HG03520 (cell line): ENCODE data around the gene MIER1.
"Not testable (repeated sequence)": the region's sequence is repeated elsewhere in the genome, so short reads cannot be mapped to it uniquely, and the experiment has no call there.

Experiments used
- ATAC-seq: cut with Tn5 transposase; IDR thresholded peaks from one replicate; pipeline ENCODE4 v1.9.1; 2021; ENCODE audit warnings: mild to moderate bottlenecking, moderate library complexity; ENCODE audit not compliant: unreplicated experiment

Gene MIER1

DNA sequence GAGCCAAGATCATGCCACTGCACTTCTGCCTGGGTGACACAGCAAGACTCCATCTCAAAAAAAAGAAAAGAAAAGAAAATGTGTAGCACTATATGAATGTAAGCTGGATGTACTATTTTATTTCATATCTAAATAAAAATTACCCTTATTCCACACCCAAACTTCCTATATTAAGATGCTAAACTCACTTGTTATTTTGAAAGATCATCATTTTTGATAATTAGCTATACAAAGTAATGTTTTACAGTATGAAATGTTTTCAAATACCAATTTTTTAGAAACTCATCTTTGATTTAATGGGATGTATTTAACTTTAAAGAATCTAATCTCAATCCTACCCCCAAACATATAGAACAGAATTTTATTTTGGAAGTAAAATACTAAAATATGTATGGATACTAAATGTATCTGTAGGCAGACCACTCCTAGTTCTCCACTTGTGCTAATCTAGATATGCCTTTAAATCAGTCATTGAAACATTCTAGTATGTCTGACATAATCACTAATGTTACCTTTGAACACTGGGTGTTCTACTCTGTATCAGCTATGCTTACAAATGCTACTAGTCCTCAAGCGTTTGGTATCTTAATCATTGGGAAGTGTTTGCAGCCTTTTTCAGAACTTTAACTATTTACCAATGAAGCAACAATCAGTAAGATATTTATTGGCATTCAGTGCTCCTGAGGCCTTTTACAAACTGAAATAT, 12.9 kb downstream of the MIER1 start:
- no peak for ATAC-seq

DNA sequence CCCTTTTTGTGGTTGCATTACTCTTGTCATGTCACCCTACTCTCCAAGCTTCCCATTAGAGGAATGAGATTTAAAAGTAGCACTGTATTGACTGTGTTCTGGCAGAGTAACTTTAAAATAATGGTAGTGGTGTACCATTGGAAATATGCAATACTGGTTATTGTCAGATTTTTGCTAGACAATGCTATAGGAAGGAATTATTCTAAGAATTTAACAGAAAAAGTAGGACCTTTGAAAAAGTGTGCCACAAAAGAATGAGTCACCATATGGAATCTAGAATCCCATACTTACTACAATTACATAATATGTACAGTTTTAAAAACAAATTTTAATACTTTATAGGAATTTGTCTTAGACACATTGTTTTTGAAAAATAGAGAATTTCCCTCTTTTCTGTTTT, 13.8 kb downstream of the MIER1 start:
- ATAC-seq: no peak

DNA sequence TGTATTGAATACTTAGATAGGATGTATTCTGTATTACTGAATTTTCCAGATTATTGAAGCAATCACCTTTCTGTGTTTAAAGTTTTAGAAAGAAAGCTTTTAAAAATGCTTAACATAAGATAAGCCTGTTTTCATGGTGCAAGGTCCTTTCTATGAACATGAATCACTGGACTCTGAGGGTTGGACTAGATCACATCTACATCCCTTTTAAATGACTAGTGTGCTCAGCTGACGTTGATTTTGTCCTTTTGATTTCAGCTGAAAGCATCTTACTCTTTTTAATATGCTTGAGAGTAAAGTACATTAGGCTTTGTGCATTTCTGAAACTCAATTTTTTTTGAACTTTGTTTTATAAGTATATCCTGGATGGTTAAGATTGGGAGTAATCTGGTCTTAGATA, 16.2 kb downstream of the MIER1 start:
- ATAC-seq: no peak

DNA sequence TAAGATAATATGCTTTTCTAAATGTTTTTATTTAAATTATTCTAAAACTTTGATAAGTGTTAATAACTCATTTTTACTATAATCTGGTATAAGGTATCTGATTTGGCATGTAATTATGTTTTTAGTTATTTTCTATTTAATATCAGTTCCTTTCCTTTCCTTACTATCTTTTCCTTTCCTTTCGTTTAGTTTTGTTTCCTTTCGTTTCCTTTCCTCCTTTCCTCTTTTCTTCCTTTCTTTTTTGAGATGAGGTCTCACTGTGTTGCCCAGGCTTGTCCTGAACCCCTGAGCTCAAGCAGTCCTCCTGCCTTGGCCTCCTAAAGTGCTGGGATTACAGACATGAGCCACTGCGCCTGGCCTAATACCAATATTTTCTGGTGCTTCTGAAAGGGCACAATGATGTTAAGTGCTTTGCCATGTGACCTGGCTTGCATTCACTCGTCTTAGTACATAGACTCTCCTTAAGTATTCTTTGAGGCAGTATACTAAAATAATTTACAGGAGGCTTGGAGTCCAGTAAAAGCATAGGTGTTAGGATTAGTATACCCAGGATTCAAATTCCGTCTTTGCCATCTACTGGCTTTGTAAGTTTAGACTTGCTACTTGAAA, 18.7 kb downstream of the MIER1 start:
- no peak for ATAC-seq

DNA sequence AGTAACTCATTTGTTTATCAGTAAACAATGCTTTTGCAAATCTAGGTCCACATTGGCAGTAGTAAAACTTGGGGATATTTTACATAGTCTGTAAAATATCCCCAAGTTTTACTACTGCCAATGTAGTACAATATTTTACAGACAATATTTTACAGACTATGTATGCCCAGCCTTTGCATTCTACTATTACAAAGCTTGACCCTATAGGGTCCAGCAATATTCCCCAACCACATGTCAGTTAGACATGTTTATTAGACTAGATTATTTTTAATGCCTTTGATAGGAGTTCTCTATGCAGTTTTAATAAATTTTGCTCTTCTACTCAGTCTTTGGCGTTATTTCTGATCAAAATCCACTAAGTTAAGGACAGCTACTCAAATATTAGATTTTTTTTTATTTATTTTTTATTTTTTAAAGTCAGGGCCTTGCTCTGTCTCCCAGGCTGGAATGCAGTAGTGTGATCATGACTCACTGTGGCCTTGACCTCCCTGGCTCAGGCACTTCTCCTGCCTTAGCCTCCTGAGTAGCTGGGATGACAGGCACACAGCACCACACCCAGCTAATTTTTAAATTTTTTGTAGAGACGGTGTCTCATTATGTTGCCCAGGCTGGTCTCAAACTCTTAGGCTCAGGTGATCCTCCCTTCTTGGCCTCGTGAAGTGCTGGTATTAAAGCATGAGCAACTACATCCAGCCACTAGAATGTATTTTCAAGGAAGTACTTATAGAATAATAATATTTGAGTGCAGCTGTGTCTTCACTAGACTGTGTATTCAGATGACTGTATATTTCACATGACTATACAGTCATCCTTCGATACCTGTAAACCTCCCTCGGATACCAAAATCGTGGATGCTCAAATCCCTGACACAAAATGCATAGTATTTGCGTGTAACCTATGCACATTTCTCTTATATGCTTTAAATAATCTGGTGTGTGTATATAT, 19.8 kb downstream of the MIER1 start:
- ATAC-seq: no peak

DNA sequence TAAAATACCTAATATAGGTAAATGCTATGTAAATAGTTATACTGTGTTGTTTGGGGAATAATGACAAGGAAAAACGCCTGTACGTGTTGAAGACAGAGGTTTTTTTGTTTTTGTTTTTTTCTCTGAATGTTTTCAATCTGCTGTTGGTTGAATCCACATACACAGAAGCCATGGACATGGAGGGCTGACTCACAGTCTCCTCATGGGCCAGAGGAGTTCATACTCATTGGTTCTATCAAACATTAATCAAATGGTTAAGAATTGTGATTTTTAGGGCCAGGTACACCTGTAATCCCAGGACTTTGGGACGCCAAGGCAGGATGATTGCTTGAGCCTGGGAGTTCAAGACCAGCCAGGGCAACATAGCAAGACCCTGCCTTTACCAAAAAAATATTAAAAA, 20.5 kb downstream of the MIER1 start:
- no peak for ATAC-seq

DNA sequence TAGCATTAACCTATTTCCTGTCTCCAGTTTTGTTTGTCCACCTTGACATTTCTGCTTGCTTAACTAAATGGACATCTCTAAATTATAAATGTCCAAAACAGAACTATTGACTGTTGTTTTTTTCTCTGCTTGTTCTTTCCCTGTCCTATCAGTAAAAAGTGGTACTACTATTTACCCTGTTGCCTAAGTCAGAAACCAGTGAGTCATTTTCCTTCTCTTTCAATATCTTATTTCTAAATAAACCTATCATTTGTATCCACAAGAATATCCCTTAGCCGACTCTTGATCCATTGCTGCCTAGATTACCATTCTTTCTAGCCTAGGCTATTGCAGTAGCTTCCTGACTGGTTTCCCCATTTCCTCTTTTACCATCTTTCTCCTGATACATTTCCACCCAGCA, 22.5 kb downstream of the MIER1 start:
- no peak for ATAC-seq

DNA sequence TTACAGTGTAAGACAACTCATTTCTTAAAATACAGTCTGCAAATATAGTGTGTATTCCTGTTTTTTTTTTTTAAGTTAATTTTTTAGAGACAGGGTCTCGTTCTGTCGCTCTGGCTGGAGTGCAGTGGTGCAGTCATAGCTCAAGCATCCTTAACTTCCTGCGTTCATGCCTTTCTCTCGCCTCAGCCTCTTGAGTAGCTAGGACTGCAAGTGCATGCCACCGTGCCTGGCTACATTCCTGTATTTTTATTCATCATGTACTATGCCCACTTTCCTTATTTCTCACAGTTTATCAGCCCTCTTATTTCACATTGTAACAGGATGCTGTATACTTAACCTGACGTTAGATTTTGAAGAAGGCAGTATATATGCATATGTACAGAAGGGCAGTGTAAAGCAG, 26.7 kb downstream of the MIER1 start:
- no peak for ATAC-seq

DNA sequence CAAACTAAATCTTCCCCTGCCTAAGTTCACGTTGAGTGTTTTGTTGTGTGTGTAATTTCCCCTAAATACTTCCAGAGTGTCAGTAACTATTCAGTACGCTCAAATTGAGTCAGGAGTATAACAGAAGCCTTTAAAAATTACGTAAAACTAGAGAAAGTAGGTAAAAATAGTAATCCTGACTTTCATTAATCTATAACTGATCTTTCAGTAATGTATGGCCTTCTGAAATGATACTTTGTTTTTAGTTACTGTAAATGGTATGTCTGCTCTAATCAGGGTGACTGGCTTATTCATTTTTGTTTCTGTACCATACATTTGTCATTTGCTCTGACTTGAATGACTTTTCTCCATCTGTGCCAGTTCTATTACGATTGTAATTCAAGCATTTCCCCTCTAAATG, 29.4 kb downstream of the MIER1 start:
- ATAC-seq: peak; percentile 73

DNA sequence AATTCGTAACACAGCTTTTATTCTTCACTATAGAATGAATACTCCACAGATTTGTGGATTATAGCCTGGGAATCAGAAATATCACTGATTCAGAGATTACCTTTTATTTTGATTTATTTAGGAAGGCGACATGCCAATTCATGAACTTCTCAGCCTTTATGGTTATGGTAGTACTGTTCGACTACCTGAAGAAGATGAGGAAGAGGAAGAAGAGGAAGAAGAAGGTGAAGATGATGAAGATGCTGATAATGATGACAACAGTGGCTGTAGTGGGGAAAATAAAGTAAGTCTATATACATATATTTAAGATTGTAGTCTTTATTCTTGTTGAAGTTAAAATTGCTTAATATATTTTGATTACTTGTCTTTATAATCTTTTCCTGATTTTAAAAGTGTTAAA, 33.1 kb downstream of the MIER1 start:
- no peak for ATAC-seq

DNA sequence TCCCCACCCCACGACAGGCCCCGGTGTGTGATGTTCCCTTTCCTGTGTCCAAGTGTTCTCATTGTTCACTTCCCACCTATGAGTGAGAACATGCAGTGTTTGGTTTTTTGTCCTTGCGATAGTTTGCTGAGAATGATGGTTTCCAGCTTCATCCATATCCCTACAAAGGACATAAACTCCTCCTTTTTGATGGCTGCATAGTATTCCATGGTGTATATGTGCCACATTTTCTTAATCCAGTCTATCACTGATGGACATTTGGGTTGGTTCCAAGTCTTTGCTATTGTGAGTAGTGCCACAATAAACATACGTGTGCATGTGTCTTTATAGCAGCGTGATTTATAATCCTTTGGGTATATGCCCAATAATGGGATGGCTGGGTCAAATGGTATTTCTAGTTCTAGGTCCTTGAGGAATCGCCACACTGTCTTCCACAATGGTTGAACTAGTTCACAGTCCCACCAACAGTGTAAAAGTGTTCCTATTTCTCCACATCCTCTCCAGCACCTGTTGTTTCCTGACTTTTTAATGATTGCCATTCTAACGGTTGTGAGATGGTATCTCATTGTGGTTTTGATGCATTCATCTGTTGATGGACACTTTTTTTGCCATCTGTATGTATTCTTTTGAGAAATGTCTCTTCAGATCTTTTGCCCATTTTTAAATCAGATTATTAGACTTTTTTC, 41.5 kb downstream of the MIER1 start:
- not testable (repeated sequence) for ATAC-seq

DNA sequence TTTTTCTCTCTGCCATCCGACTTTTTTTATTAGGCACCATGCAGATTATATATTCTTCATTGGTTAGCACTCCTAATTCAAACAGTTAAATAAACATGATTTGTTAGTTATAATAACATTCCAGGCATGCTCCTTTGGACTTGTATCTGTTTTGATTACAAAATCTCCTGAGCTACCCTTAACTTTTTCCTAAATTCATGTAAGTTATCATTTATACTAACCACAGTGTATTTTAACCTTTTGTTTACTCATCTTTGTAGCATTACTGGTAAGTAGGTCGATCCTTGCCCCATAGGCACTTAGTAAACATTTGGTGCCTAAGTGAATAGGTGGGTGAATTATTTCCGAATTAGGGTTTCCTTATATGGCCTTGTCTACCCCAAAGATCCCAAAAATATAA, 43.8 kb downstream of the MIER1 start:
- no peak for ATAC-seq

DNA sequence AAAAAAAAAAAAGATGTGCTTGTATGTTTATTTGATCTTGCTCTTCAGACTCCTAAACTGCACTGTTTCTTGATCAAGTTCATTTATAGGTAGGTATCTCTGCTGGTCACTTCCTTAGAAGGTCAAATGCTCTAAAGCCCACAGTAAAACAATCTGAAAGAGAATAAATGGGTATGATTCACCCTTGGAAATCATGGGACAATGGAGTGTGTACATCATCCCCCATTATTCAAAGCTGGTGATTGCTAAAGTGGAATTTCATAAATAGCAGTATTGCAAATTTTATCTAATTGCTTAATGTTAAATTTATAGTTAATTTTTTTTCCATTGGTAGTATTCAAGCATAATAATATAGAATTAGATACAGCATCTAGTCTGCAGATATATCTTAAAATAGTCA, 53.4 kb downstream of the MIER1 start:
- no peak for ATAC-seq

DNA sequence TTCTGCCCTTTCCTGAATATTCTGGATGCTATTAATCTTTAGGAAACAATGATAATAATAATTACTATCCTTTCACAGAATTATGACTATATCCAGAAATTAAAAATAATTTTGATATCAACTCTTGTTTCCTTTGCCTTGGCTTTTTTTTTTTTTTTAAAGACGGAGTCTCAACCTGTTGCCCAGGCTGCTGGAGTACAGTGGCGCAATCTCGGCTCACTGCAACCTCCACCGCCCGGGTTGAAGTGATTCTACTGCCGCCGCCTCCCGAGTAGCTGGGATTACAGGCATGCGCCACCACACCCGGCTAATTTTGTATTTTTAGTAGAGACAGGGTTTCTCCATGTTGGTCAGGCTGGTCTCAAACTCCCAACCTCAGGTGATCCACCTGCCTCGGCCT, 54.8 kb downstream of the MIER1 start:
- not testable (repeated sequence) for ATAC-seq

DNA sequence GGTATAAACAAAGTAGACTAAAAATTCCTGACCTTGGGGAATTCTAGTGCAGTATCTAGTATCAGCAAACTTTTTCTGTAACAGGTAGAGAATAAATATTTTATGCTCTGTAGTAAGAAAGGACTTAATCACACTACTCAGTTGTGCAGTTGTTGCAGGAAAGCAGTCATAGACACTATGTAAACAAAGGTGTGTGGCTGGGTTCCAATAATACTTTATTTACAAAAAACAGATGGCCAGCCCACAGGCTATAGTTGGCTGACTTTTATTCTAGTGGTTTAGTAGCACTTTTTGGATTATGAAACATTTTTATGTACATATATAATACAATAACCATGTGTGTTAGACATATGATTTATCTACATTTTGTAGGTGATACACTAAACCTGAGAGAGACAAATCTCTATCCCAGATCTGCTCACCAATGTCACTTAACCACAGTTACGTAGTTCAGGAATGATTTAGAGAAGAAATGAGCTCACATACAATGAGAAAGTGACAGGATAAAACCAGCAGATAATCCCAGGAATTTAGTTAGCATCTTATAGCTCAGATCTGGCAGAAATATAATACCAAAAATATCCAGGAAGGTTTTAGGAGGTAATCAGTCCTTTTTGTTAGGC, 56.1 kb downstream of the MIER1 start:
- ATAC-seq: no peak

DNA sequence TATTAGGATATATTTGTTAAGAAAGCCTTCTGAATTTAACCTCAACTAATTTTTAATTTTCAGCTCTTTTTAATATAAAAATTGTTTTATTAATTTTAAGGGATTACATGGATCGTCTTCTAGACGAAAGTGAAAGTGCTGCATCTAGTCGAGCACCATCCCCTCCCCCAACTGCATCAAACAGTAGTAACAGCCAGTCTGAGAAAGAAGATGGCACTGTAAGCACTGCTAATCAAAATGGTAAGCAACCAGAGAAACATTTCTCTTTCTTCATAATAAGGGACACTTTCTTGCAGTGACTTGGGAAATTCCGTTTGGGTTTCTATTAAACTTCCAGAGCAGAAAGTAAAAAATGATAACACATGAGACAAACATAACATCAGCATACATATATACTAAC, 56.9 kb downstream of the MIER1 start:
- ATAC-seq: no peak

DNA sequence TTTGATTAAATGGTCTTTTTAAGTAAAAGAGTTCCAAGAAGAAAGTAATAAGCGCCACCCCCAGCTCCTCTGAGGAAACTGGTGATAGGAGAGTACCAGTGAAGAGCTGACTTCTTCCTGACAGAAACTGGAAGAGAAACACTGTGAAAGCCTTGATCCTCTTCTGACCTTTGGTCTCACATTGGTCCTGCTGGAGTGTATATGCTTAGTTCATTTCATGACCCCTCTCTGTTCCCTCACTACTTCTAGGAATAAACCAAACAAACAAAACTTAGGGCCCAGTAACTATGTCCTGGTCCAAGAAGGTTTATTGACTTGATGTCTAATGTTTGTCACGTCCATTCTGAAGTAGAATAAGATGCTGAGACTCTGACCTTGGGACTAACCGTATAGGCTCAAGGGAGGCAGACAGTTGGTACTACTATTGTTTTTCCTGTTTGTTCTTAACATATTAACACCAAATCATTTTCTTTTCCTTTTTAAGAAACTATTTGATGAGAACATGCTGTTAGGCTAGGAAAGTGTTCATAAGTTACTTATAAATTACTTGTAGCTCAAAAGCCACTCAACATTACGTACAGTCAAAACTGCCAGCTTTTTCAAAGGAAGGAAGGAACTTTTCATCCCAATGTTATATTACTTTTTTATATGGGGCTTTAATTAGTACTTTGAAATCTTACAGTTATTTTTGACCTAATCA, 57.9 kb downstream of the MIER1 start:
- ATAC-seq: peak; percentile 39

DNA sequence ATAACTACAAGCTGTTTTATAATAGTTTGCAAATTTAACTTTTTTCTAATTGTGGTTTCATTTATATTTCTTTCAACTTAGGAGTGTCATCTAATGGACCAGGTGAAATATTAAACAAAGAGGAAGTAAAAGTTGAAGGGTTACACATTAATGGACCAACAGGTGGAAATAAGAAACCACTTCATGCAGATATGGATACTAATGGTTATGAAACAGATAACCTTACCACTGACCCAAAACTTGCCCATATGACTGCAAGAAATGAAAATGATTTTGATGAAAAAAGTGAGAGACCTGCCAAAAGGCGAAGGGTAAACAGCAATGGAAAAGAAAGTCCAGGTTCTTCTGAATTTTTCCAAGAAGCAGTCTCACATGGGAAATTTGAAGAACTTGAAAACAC, 59.7 kb downstream of the MIER1 start:
- ATAC-seq: peak; percentile 92

DNA sequence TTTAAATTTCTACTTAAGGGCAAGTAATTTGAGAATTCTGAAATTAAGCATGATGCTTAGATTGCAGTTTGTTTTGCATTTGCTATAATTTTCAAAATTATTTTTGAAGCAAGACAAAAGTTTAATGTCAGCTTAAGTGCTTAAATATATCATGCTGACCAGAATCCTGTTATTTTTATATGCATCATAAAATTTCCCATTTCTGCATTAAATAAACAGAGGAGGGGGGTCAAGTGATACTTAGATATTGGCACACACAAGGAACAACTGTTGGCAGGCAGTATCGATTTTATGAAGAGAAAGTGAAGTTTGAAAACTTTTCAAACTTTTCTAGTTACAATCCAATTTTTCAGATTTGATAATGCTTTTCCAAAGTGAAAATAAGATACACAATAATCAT, 61.0 kb downstream of the MIER1 start:
- ATAC-seq: no peak

DNA sequence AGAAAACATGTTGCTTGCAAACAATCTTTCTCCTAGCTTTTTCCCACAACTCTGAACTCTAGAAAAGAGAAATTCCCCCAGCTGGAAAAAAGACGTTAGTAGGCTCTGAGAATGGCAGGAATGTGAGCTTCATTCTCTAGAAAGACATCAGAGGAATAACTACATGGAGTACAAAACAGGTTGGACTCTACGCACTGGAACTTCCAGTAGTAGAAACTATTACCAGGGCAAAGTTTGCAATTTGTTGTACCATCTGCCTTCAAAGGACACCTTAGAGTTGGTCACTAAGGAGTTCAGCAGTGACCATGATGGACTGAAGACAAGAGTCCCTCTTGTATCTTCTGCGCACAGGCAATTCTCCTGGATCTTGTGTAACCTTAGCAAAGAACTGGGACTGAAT, 68.3 kb downstream of the MIER1 start:
- ATAC-seq: no peak
